Measurements from ENCODE around the gene ZNF428.

- TF ChIP-seq BHLHE40 (IDR thresholded peaks at IDR 0.05; ENCODE audit: borderline replicate concordance) (no peak), HDGF (IDR thresholded peaks at IDR 0.05; ENCODE audit: borderline replicate concordance) (no peak), CTBP1 (IDR thresholded peaks at IDR 0.05; ENCODE audit: borderline replicate concordance) (no peak), FOXM1 (IDR thresholded peaks at IDR 0.05; ENCODE audit: borderline replicate concordance) (no peak), FOXA1 (IDR thresholded peaks at IDR 0.05) (no peak), TARDBP (IDR thresholded peaks at IDR 0.05) (no peak), NFRKB (IDR thresholded peaks at IDR 0.05) (no peak), SUZ12 (IDR thresholded peaks at IDR 0.05) (no peak), ZNF384 (IDR thresholded peaks at IDR 0.05) (no peak), ARNT (IDR thresholded peaks at IDR 0.05) (no peak), L3MBTL2 (conservative IDR thresholded peaks at IDR 0.05) (no peak), ELF4 (IDR thresholded peaks at IDR 0.05) (no peak), LEF1 (IDR thresholded peaks at IDR 0.05; ENCODE audit: borderline replicate concordance) (no peak), SP1 (IDR thresholded peaks at IDR 0.05) (no peak)
Observed at GRCh38 chr19:43660301-43660970, 41.0 kb upstream of the ZNF428 start.
